Panc1 (cell line): ENCODE data around the gene KRT1. TPM values are rescaled to one million over a fixed set of nuclear protein-coding genes. Genes with fewer than 3 reads are reported as not detected.

Source experiments
- ATAC-seq: fragments of 200-7000 bp; cut with Tn5 transposase; 2 replicates; pipeline ENCODE4 v1.9.1; 2020; ENCODE audit warnings: mild to moderate bottlenecking, moderate library complexity
- BruUV-seq: library from RNA; stranded (reverse); fragments of 400-500 nt; replicated peaks from 2 replicates; lab custom pipeline; 2021; lab: Mats Ljungman, UMichigan
- CTCF ChIA-PET: fragments of 300-600 bp; sonication (Branson Sonifier 250); formaldehyde crosslinking; loops from one replicate; lab custom pipeline; 2022; ENCODE audit warnings: antibody characterized with exemption; lab: Charles Lee
- POLR2A ChIA-PET: fragments of 300-600 bp; sonication (Branson Sonifier 250); formaldehyde crosslinking; loops from one replicate; lab custom pipeline; 2022; ENCODE audit warnings: antibody characterized with exemption; lab: Charles Lee
- DNase-seq: peaks from one replicate; pipeline ENCODE4 v3.0.0-alpha.2; 2010; ENCODE audit warnings: low read depth, low spot score
- H3K27ac ChIP-seq: 2 replicates; pipeline ENCODE4 v1.5.1; 2011; ENCODE audit warnings: mild to moderate bottlenecking, low read length, inconsistent platforms
- H3K27me3 ChIP-seq: fragments of 200-500 bp; sonication (Bioruptor generic); 2 replicates; pipeline ENCODE4 v1.6.0; 2014; ENCODE audit warnings: low read length, inconsistent platforms; ENCODE audit not compliant: control insufficient read depth, insufficient read depth
- H3K36me3 ChIP-seq: fragments of 200-500 bp; sonication (Bioruptor generic); 2 replicates; pipeline ENCODE4 v1.5.1; 2014; ENCODE audit warnings: inconsistent platforms, mild to moderate bottlenecking, low read length, moderate library complexity; ENCODE audit not compliant: control insufficient read depth, insufficient read depth
- H3K4me1 ChIP-seq: 2 replicates; pipeline ENCODE4 v1.5.1; 2011; ENCODE audit warnings: inconsistent platforms, mild to moderate bottlenecking, low read length, moderate library complexity; ENCODE audit not compliant: control insufficient read depth, insufficient read depth
- H3K4me3 ChIP-seq, 2 experiments: 2 replicates each; pipeline ENCODE4 v1.5.1; 2011 to 2012; ENCODE audit warnings: low read depth in 2 of 2, low read length in 2 of 2, mild to moderate bottlenecking in 2 of 2, inconsistent platforms in 1 of 2, moderate library complexity in 1 of 2
- H3K9me3 ChIP-seq: fragments of 200-500 bp; sonication (Bioruptor generic); 2 replicates; pipeline ENCODE4 v1.5.1; 2014; ENCODE audit warnings: low read depth, mild to moderate bottlenecking, inconsistent platforms, low read length, moderate library complexity; ENCODE audit not compliant: control insufficient read depth, insufficient read depth
- CTCF ChIP-seq: fragments of 450-650 bp; IDR thresholded peaks from 2 replicates; pipeline ENCODE4 v1.5.1; 2017; ENCODE audit warnings: mild to moderate bottlenecking
- POLR2AphosphoS5 ChIP-seq: IDR thresholded peaks from 2 replicates; pipeline ENCODE4 v1.6.1; 2012; ENCODE audit warnings: mild to moderate bottlenecking, low read depth, low read length, moderate library complexity
- REST ChIP-seq, 2 experiments: IDR thresholded peaks; 2 replicates each; pipeline ENCODE4 v1.6.1; 2011 to 2012; ENCODE audit warnings: low read depth in 2 of 2, control low read depth in 1 of 2, low read length in 1 of 2, mild to moderate bottlenecking in 1 of 2, moderate library complexity in 1 of 2; ENCODE audit not compliant: insufficient read depth in 1 of 2
- SIN3A ChIP-seq: IDR thresholded peaks from 2 replicates; pipeline ENCODE4 v1.6.1; 2012; ENCODE audit warnings: low read depth, mild to moderate bottlenecking, low read length, moderate library complexity, borderline replicate concordance; ENCODE audit not compliant: insufficient read depth
- TCF7L2 ChIP-seq: IDR thresholded peaks from 2 replicates; pipeline ENCODE4 v1.6.1; 2011; ENCODE audit warnings: mild to moderate bottlenecking, low read depth, low read length, inconsistent platforms
- in situ Hi-C: cut with HindIII; loops from 2 replicates; pipeline ENCODE4 v1.10.0; 2016; ENCODE audit warnings: low sequenced_read_pairs, low pct_unique_long_range_greater_than_20kb
- intact Hi-C: fragments of 100-400 bp; cut with micrococcal nuclease; formaldehyde crosslinking; loops from one replicate; pipeline ENCODE4 v1.10.0; 2022; ENCODE audit not compliant: unreplicated experiment
- total RNA-seq: library from RNA; stranded (reverse); gene quantifications from one replicate; pipeline ENCODE4 v1.2.1, GENCODE V29; 2021; ENCODE audit not compliant: unreplicated experiment

Gene KRT1
- total RNA-seq, 1 experiment from 2014 or later, result not detected

- peaks cover 31% of the 10 kb centered on the region for H3K27me3 ChIP-seq
- intact Hi-C loops (no loop called here), in situ Hi-C loops (no loop called here)
- no peak for TF ChIP-seq REST (IDR thresholded peaks at IDR 0.05; ENCODE audit: insufficient read depth in 1 of 2, low read depth in 2 of 2, low read length in 1 of 2)
- no peak for TF ChIP-seq TCF7L2
- TF ChIP-seq CTCF, result no peak
- TF ChIP-seq POLR2AphosphoS5, result no peak
- no peak for TF ChIP-seq SIN3A
- DNase-seq (no peak), ATAC-seq (no peak)
- no peaks in the 10 kb centered on the region; the same call in 1 of the 2 replicates for H3K36me3 ChIP-seq
- no peak overlapping the region for H3K27ac ChIP-seq
- no peaks in the 10 kb centered on the region for H3K9me3 ChIP-seq
- no TSS peak for BruUV-seq
- H3K4me3 ChIP-seq, result no peak overlapping the region
- ChIA-PET CTCF (no interaction called here), POLR2A (no interaction called here)
- H3K4me1 ChIP-seq, result no peaks in the 10 kb centered on the region
These were observed 12.3 kb downstream of the KRT1 start for GRCh38 chr12:52667931-52668330.

- ChIA-PET CTCF (no interaction called here), POLR2A (no interaction called here)
- H3K9me3 ChIP-seq, result no peaks in the 10 kb centered on the region
These were observed 12.7 kb downstream of the KRT1 start for GRCh38 chr12:52667509-52667908.

More at GRCh38 chr12:52667509-52667908, 12.7 kb downstream of the KRT1 start:
- ATAC-seq, result no peak
- Histone ChIP-seq H3K4me3 (no peak overlapping the region), H3K4me1 (no peaks in the 10 kb centered on the region), H3K27ac (no peak overlapping the region), H3K27me3 (peaks cover 27% of the 10 kb centered on the region), H3K36me3 (no peaks in the 10 kb centered on the region; the same call in 1 of the 2 replicates)
- intact Hi-C loops, result no loop called here
- in situ Hi-C loops, result no loop called here
- DNase-seq, result no peak
- TF ChIP-seq CTCF (peak; percentile 48), POLR2AphosphoS5 (no peak)
- no TSS peak for BruUV-seq
